Measurements from ENCODE around the gene VTN. TPM values are rescaled to one million over a fixed set of nuclear protein-coding genes. Genes with fewer than 3 reads are reported as not detected.
A peak's percentile ranks its signal among the peaks of the same experiment; 100 is the strongest.

The VTN gene
- total and polyA plus RNA-seq, 11 donors: 16.9 to 120 (median 65.3) TPM

GRCh38 chr17:28357061-28357900, 12.8 kb downstream of the VTN start, which contains the start of gene POLDIP2:
POLDIP2 (minus strand) TSS chr17:28357527; CDS start chr17:28357448, 79 bp downstream.
- DNase-seq (peak; percentile 96 to 98 (median 96)), ATAC-seq (peak; percentile 99 to 100 (median 100))
- intact Hi-C loops (cut with DNase I): loop anchor here in 4 of 10 donors (1.0 to 2.0 kb wide), 3 partner anchors 21 to 22 kb away; partner anchors contain the start of genes IFT20 (in 3 of the 4) and TNFAIP1 (in 3 of the 4)
- TF ChIP-seq CTCF (IDR thresholded peaks at IDR 0.05) (peak in 3 of 12 donors; percentile 16 to 33 (median 29)), POLR2A (IDR thresholded peaks at IDR 0.05) (peak; percentile 52 to 97)
- peaks cover 0 to 68% (median 61%) of the 10 kb centered on the region in 9 donors for H3K36me3 ChIP-seq
- H3K27ac ChIP-seq: peak within 1 kb of the TSS; percentile 83 to 97 (median 92)
- peaks cover 0 to 26% (median 18%) of the 10 kb centered on the region in 12 donors for H3K4me1 ChIP-seq
- no peaks in the 10 kb centered on the region for H3K9me3 ChIP-seq
- WGBS, 4 donors: 0 to 2% (median 0%) methylated on average over 26 to 80 of the region's 80 CpGs
- peak within 1 kb of the TSS; percentile 64 to 99 (median 93) for H3K4me3 ChIP-seq
- H3K27me3 ChIP-seq: no peaks in the 10 kb centered on the region

- no peaks in the 10 kb centered on the region for H3K9me3 ChIP-seq
- peaks cover 0 to 36% (median 24%) of the 10 kb centered on the region in 12 donors for H3K4me1 ChIP-seq
- no peak overlapping the region for H3K4me3 ChIP-seq
- no peaks in the 10 kb centered on the region for H3K27me3 ChIP-seq
- no peak for TF ChIP-seq CTCF (IDR thresholded peaks at IDR 0.05)
- TF ChIP-seq POLR2A (IDR thresholded peaks at IDR 0.05): no peak
- 90 to 94% (median 93%) methylated on average over 7 of the region's 7 CpGs for WGBS, 4 donors
- peaks cover 0 to 100% (median 96%) of the 10 kb centered on the region in 9 donors for H3K36me3 ChIP-seq
- DNase-seq: no peak
- no peak for ATAC-seq
- H3K27ac ChIP-seq: no peak overlapping the region
- intact Hi-C loops (cut with DNase I): no loop called here
Measured at GRCh38 chr17:28350271-28350670, 19.8 kb downstream of the VTN start.

- no peaks in the 10 kb centered on the region for H3K9me3 ChIP-seq
- ATAC-seq (no peak), DNase-seq (no peak)
- intact Hi-C loops (cut with DNase I): no loop called here
- TF ChIP-seq CTCF (IDR thresholded peaks at IDR 0.05) (no peak), POLR2A (IDR thresholded peaks at IDR 0.05) (no peak)
- no peak overlapping the region for H3K4me3 ChIP-seq
- no peaks in the 10 kb centered on the region for H3K27me3 ChIP-seq
- peaks cover 2 to 100% (median 96%) of the 10 kb centered on the region in 9 donors for H3K36me3 ChIP-seq
- no peak overlapping the region for H3K27ac ChIP-seq
- peaks cover 0 to 45% (median 28%) of the 10 kb centered on the region in 12 donors for H3K4me1 ChIP-seq
- WGBS, 4 donors: 62 to 93% (median 85%) methylated on average over 3 of the region's 3 CpGs
Measured at GRCh38 chr17:28348979-28349378, 21.1 kb downstream of the VTN start.

GRCh38 chr17:28347261-28347891, 22.7 kb downstream of the VTN start:
- Histone ChIP-seq H3K9me3 (no peaks in the 10 kb centered on the region), H3K36me3 (peaks cover 4 to 100% (median 96%) of the 10 kb centered on the region in 9 donors), H3K4me1 (peaks cover 0 to 46% (median 28%) of the 10 kb centered on the region in 12 donors), H3K4me3 (no peak overlapping the region), H3K27me3 (no peaks in the 10 kb centered on the region), H3K27ac (peak overlapping the region in 9 of 12 donors; percentile 3 to 68 (median 54))
- TF ChIP-seq CTCF (IDR thresholded peaks at IDR 0.05) (no peak), POLR2A (IDR thresholded peaks at IDR 0.05) (no peak)
- DNase-seq (no peak), ATAC-seq (peak in 1 of 4 donors; percentile 7)
- 65 to 73% (median 68%) methylated on average over 7 to 8 of the region's 8 CpGs for WGBS, 4 donors
- intact Hi-C loops (cut with DNase I): no loop called here
